ENCODE measurements around the gene GEMIN4. TPM values are rescaled to one million over a fixed set of nuclear protein-coding genes. Genes with fewer than 3 reads are reported as not detected.
A peak's percentile ranks its signal among the peaks of the same experiment; 100 is the strongest.
"Not testable (repeated sequence)": the region's sequence is repeated elsewhere in the genome, so short reads cannot be mapped to it uniquely, and the experiment has no call there.

Gene GEMIN4
- total RNA-seq, 1 donor from 2014 or later: 71.4 TPM

DNA sequence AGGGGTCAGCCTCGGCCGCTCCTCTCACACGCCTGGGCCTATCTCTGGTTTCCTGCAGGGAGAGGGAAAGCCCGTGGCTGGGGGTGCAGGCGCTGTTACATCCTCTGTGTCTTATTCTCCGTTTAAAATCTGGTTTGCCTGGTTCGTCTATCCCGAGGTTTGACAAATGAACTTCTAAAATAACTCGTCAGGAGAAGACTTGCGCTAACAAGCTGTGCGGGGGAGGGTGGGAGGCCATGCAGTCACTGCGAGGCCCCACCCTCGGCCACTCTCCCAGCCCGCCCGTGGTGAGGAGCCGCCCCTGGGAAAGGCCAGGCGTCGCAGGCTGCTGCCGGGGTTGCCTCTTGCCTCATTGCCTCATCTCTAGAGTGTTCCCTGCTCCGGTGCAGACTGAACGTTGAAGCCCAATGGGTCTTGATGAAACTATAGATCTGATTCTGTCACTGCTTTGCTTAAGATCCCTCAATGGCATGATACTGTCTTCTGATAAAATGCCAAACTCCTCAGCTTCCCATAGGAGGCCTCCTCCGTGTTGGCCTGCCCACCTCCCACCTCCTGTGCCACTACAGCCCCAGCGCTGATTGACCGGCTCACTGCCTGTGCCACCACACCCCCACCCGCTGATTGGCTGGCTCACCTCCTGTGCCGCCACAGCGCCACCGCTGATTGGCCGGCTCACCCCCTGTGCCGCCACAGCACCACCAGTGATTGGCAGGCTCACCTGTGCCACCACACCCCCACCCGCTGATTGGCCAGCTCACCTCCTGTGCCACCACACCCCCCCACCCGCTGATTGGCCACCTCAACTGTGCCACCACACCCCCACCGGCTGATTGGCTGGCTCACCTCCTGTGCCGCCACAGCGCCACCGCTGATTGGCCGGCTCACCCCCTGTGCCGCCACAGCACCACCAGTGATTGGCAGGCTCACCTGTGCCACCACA is 38.1 kb upstream of the GEMIN4 start:
- H3K27me3 Mint-ChIP-seq; DNase-seq; H3K4me3 Mint-ChIP-seq; H3K9me3 Mint-ChIP-seq; intact Hi-C loops (cut with micrococcal nuclease); H3K4me1 Mint-ChIP-seq; H3K27ac Mint-ChIP-seq: not testable (repeated sequence)
- H3K36me3 Mint-ChIP-seq (ENCODE audit: low read depth): peaks cover 39% of the 10 kb centered on the region

DNA sequence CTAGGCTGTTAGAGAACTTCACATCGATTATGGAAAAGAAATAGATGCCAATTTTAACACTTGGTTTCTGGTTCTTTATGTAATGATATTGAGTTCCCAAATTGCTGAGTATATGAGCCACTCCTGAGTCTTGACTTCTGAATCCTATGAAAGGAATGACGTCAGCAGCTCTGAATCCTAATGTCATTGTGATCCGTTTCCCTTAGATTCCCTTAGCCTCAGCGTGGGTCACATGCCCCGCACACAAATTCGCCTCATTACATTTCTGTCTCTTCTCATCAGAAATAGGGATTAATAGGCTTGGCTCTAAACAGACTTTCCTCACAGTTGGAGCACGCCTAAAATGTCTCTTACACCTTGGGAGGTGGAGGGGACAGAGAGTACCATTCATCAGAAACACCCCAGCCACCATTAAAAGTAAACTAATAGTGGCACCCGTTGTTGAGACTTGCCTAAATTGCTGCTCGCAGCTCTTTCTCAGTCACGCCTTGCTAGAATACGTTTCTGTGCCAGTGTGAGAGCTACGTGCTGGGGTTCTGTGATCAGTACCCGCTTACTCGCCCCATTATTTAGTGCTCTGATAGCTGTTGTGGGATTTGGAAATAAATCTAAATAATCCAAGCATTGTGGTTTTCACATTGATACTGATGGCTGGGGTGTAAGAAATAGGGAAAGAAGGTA is 37.2 kb upstream of the GEMIN4 start:
- H3K4me3 Mint-ChIP-seq: no peak overlapping the region
- DNase-seq: no peak
- no peaks in the 10 kb centered on the region for H3K27me3 Mint-ChIP-seq
- H3K4me1 Mint-ChIP-seq: peaks cover 6% of the 10 kb centered on the region
- no peak overlapping the region for H3K27ac Mint-ChIP-seq
- peaks cover 38% of the 10 kb centered on the region for H3K36me3 Mint-ChIP-seq (ENCODE audit: low read depth)
- intact Hi-C loops (cut with micrococcal nuclease): no loop called here
- H3K9me3 Mint-ChIP-seq: no peaks in the 10 kb centered on the region

DNA sequence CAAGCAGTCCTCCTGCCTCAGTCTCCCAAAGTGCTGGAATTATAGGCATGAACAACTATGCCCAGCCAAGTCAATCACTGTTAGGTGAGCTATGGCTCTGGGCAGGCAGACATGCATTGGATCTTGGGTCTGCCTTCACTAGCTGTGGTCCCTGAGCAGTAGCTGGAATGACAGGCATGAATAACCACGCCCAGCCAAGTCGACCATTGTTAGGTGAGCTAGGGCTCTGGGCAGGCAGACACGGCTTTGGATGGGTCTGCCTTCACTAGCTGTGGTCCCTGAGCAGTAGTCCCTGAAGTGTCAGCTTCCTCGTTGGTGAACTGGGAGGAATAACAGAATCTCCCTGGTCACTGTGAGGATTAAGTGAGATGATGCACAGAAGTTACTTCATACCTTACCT is 36.5 kb upstream of the GEMIN4 start:
- Mint-ChIP-seq H3K4me3 (no peak overlapping the region), H3K27ac (no peak overlapping the region), H3K4me1 (peaks cover 11% of the 10 kb centered on the region), H3K27me3 (no peaks in the 10 kb centered on the region), H3K9me3 (no peaks in the 10 kb centered on the region), H3K36me3 (ENCODE audit: low read depth) (peaks cover 42% of the 10 kb centered on the region)
- intact Hi-C loops (cut with micrococcal nuclease): no loop called here
- no peak for DNase-seq

DNA sequence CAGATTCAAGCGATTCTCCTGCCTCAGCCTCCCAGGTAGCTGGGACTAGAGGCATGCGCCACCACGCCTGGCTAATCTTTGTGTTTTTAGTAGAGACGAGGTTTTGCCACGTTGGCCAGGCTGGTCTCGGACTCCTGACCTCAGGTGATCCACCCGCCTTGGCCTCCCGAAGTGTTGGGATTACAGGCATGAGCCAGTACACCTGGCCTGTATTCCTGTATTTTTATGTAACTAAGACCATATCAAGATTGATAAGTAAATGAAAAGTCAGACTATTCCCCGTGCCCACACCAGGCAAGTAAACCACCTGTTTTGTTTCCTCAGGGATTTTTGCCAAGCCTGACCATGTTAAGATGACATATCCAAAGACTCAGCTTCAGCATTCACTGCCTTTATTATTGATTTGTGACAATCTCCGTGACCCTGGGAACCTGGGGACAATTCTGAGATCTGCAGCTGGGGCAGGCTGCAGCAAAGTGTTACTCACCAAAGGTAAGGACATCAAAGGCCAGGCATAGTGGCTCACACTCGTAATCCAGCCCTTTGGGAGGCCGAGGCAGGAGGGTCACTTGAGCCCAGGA is 35.7 kb upstream of the GEMIN4 start:
- no peak overlapping the region for H3K27ac Mint-ChIP-seq
- no peaks in the 10 kb centered on the region for H3K9me3 Mint-ChIP-seq
- no peak overlapping the region for H3K4me3 Mint-ChIP-seq
- no peaks in the 10 kb centered on the region for H3K27me3 Mint-ChIP-seq
- DNase-seq: no peak
- intact Hi-C loops (cut with micrococcal nuclease): no loop called here
- peaks cover 17% of the 10 kb centered on the region for H3K4me1 Mint-ChIP-seq
- peaks cover 47% of the 10 kb centered on the region for H3K36me3 Mint-ChIP-seq (ENCODE audit: low read depth)

GRCh38 chr17:785901-786300 is 33.8 kb upstream of the GEMIN4 start:
- H3K9me3 Mint-ChIP-seq; H3K27ac Mint-ChIP-seq; DNase-seq; H3K27me3 Mint-ChIP-seq; H3K4me3 Mint-ChIP-seq; intact Hi-C loops (cut with micrococcal nuclease): not testable (repeated sequence)
- Mint-ChIP-seq H3K36me3 (ENCODE audit: low read depth) (peaks cover 40% of the 10 kb centered on the region), H3K4me1 (peaks cover 23% of the 10 kb centered on the region)

GRCh38 chr17:784143-784542 is 32.1 kb upstream of the GEMIN4 start:
- Mint-ChIP-seq H3K27me3 (no peaks in the 10 kb centered on the region), H3K9me3 (no peaks in the 10 kb centered on the region), H3K36me3 (ENCODE audit: low read depth) (peaks cover 37% of the 10 kb centered on the region), H3K27ac (peak overlapping the region; percentile 46), H3K4me1 (peaks cover 26% of the 10 kb centered on the region), H3K4me3 (peak overlapping the region; percentile 65)
- intact Hi-C loops (cut with micrococcal nuclease): loop anchor here (5.0 kb wide), 2 partner anchors 52 to 198 kb away; partner anchors contain the start of gene TLCD3A
- DNase-seq: no peak

- Mint-ChIP-seq H3K4me3 (peak within 1 kb of the TSS; percentile 96), H3K27me3 (no peaks in the 10 kb centered on the region), H3K27ac (peak within 1 kb of the TSS; percentile 92), H3K9me3 (no peaks in the 10 kb centered on the region), H3K4me1 (peaks cover 26% of the 10 kb centered on the region), H3K36me3 (ENCODE audit: low read depth) (peaks cover 42% of the 10 kb centered on the region)
- intact Hi-C loops (cut with micrococcal nuclease): loop anchor here (1.0 to 5.0 kb wide), 4 partner anchors 30 to 215 kb away; partner anchors contain the start of genes GEMIN4, TIMM22 and TLCD3A
- peak; percentile 100 for DNase-seq
These were observed 30.0 kb upstream of the GEMIN4 start, which contains the start of the genes GLOD4 and MRM3 for GRCh38 chr17:781805-782731. GLOD4 (minus strand) TSS chr17:782280; CDS start chr17:782255, 25 bp downstream. MRM3 (plus strand) TSS chr17:782353; CDS start chr17:782379, 26 bp downstream.

DNA sequence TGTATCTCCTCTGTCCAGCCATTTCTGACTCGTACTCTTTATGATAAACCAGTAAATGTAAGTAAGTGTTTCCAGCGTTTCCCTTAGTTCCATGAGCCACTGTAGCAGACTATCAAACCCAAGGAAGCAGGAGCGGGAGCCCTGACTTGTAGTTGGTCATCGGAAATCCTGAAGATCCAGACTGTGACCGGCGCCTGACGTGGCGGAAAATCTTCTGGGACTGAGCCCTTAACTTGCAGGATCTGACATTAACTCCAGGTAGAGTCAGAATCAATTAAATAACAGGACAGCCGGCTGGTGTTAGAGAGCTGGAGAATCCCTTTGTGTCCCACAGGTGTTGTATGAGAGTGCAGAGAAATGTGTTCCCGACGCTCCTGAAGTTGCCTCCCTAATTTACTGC is 26.0 kb upstream of the GEMIN4 start:
- Mint-ChIP-seq H3K27me3 (no peaks in the 10 kb centered on the region), H3K9me3 (no peaks in the 10 kb centered on the region), H3K27ac (no peak overlapping the region), H3K4me1 (peaks cover 31% of the 10 kb centered on the region), H3K36me3 (ENCODE audit: low read depth) (peaks cover 66% of the 10 kb centered on the region), H3K4me3 (no peak overlapping the region)
- DNase-seq: no peak
- intact Hi-C loops (cut with micrococcal nuclease): no loop called here

- Mint-ChIP-seq H3K9me3 (no peaks in the 10 kb centered on the region), H3K4me1 (peaks cover 23% of the 10 kb centered on the region), H3K27me3 (no peaks in the 10 kb centered on the region), H3K4me3 (peak overlapping the region; percentile 65), H3K36me3 (ENCODE audit: low read depth) (peaks cover 78% of the 10 kb centered on the region), H3K27ac (peak overlapping the region; percentile 84)
- DNase-seq: no peak
- intact Hi-C loops (cut with micrococcal nuclease): no loop called here
These were observed 22.2 kb upstream of the GEMIN4 start for GRCh38 chr17:774313-774584.

DNA sequence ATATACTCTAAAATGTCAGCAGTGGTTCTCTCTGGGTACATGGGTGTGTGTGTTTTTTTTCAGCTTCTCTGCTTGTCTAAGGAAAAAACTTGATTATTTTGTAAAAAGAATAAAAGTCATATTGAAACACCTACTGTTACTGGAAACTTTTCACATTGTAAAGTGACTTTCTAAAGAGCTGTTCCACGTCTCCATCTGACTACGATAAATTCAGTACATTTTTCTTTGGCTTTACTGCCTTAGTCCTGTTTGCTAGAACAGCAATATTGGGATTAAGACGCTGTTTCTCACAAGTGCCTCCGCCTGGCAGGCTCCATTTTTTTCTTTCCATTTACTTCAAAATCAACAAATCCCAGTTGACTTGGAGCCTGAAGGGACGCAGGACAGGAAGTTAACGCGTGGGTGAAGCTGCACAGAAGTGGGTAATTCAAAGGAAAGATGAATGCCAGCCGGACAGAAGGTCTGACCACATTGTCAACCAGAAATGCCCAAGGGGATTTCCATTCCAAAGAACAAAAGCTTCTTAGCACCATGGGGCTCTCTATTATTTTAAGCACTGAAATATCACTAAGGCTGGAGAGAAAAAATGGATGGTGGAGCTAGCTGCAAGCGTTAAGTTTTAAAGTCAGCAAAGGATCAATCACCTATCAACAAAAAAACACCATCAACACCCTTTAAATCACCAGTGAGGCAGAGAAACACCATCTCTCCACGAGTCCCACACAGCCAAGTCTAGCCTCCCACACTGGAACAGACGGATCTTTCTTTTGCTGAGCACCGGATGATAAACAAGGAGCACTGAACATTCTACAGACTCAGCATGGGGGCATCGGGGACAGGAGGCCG is 21.6 kb upstream of the GEMIN4 start:
- Mint-ChIP-seq H3K4me3 (peak overlapping the region; percentile 65), H3K9me3 (no peaks in the 10 kb centered on the region), H3K36me3 (ENCODE audit: low read depth) (peaks cover 79% of the 10 kb centered on the region), H3K27ac (peak overlapping the region; percentile 84), H3K27me3 (no peaks in the 10 kb centered on the region), H3K4me1 (peaks cover 23% of the 10 kb centered on the region)
- DNase-seq: no peak
- intact Hi-C loops (cut with micrococcal nuclease): no loop called here

DNA sequence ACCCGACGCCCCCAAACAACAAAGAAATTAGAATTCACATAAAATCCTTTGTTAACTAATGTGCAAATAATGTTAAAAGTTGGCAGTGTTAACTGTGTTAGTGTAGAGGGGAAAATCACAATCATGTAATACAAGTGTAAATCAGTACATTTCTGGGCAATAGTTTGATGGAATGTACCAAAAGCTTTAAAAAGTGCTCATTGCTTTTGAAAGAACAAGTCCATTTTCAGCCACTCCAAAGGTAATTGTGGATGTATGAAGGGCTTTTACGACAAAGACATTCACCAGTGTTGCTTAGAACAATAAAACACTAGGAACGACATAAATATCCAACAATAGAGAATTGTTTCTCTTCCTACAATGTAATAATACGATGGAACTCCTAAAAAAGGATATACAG is 21.0 kb upstream of the GEMIN4 start:
- Mint-ChIP-seq H3K27me3 (no peaks in the 10 kb centered on the region), H3K4me3 (no peak overlapping the region), H3K9me3 (no peaks in the 10 kb centered on the region), H3K27ac (no peak overlapping the region), H3K36me3 (ENCODE audit: low read depth) (peaks cover 75% of the 10 kb centered on the region), H3K4me1 (peaks cover 23% of the 10 kb centered on the region)
- no peak for DNase-seq
- intact Hi-C loops (cut with micrococcal nuclease): no loop called here

DNA sequence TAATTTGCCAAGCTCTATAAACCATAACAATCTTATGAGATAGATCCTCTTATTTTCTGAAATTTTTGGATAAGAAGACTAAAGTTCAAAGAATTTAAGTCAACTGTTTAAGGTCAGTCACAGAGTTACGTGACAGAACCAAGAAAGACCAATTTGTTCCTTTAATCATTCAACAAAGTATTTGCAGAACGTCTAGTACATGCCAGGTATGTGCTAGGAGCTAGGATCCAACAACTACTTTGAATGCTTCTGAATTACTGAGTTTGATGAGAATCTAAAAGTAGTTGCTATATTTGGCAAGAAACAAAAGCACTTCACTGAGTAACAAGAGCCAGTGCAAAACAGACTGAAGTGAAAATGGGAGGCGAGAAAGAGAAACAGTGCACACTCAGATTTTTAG is 15.0 kb upstream of the GEMIN4 start:
- no peaks in the 10 kb centered on the region for H3K9me3 Mint-ChIP-seq
- peaks cover 54% of the 10 kb centered on the region for H3K36me3 Mint-ChIP-seq (ENCODE audit: low read depth)
- intact Hi-C loops (cut with micrococcal nuclease): no loop called here
- H3K27me3 Mint-ChIP-seq: no peaks in the 10 kb centered on the region
- no peak overlapping the region for H3K27ac Mint-ChIP-seq
- no peaks in the 10 kb centered on the region for H3K4me1 Mint-ChIP-seq
- DNase-seq: no peak
- H3K4me3 Mint-ChIP-seq: no peak overlapping the region
